ELF-1 (cell line): ENCODE results near the gene ZNF608.
A peak's percentile ranks its signal among the peaks of the same experiment; 100 is the strongest.

Experiments
- DNase-seq: peaks from one replicate; pipeline ENCODE4 v3.0.0-alpha.2; 2016; ENCODE audit warnings: low read depth, low spot score

Gene ZNF608

DNA sequence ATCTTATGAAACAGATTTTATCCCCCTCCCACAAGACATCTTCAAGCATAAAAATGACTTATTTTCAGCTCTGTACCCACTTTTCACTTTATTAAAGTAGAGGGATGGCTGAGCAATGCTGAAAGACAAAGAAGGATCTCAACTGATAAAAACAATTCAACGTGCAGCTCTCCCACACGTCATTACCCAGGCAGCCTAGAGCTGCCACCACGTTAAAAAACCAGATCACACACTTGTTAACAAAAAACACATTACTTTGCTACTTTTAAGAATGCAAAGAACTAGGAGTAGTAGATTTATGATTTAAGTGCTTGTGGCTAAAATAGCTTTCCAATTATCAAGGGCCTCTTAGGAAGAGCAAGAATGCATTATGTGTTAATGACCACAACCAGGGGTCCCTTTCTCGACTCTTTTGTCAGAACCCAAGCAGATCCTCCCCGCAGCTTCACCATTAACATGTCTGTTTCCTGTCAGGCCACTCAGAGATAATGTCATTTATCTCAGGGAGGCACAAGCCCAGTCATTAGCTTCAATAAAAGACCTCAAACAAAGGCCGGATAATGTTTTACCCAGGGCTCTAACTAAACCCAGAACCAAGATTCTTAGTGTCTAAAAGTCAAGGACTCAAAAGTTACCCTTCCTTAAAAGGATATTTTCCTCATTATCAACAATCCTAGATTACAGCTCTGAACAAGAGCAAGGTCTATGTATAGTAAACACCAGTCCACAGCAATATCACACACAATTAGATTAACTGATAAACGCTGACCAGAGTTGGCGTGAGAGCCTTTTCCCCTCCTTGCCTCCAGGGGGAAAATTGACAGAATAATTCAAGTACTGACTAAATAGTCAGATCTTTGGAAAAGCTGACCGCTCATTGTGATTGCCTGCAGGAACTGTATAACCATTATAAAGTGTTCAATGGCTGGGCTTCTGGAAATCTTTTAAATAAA lies 7.5 kb downstream of the ZNF608 start:
- peak; percentile 94 for DNase-seq

DNA sequence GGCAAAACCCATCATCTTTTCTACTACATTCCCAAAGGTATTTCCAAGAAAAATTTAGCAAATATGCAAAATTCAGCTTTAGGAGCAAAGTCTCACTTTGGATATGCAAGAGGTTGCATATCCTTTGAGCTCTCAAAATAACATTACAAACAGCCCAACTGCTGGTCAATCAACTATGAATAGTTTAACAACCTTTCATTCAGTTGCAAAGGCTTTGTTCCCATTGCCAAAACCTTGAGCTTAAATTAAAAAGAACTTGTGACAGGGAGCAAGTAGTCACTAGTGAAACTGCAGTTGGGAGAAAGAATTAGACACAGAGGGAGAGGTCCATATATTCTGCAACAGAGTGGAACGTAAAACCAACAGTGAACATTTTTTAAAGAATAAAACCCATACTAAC lies 8.8 kb downstream of the ZNF608 start:
- DNase-seq = no peak

- DNase-seq = no peak
Measured at GRCh38 chr5:124736805-124737188, 9.6 kb downstream of the ZNF608 start.

DNA sequence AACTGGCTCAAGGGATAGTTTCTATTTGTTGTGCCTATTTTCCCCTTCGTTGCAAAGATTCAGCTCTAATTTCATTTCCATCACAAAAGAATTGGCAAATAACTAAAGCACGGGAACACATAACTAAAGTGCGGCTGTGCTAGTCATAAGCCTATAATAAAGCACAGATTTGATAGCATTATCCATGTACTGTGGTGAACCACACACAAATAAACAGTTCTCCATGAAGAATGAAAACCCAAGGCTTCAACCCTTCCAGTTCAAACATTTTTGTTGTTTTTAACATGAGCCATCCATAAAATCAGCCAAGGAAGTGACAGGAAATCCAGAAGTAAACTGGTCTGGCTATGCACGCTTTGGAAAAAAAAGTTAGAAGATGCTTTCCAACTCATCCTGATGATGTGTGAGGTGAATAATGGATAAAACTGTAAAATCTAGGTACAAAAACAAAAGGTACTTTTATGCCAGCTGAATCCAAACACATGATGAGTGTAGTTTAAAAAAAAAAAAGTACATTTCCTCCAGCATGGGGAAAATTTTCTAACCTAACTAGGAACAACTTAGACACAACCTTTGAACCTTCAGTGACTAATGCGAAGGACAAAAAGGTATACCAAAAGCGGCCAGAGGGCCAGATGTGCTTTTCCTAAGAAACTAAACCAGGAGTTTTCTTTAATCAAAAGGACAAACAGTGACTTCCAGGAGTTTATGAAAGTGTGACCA lies 10.2 kb downstream of the ZNF608 start:
- no peak for DNase-seq

- DNase-seq = peak; percentile 94
Measured at GRCh38 chr5:124735169-124735858, 11.1 kb downstream of the ZNF608 start.

- no peak for DNase-seq
Measured at GRCh38 chr5:124734574-124735168, 11.8 kb downstream of the ZNF608 start.

DNA sequence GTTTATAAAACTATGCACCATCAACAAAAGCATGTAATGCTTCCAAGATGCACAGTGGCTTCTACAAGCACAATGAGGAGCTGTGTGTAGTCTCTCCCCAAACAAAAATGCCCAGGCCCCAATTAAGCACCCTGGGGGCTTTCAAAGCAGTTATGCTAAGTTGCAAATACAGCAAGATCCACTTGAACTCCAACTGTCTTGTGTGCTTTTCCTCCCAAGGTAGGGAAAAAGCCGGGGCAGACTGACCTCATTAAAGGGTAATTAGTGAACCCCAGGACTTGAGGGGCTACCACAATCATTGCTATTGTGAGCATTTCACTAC lies 13.1 kb downstream of the ZNF608 start:
- DNase-seq = no peak

GRCh38 chr5:124732428-124733328 lies 13.8 kb downstream of the ZNF608 start:
- no peak for DNase-seq

DNA sequence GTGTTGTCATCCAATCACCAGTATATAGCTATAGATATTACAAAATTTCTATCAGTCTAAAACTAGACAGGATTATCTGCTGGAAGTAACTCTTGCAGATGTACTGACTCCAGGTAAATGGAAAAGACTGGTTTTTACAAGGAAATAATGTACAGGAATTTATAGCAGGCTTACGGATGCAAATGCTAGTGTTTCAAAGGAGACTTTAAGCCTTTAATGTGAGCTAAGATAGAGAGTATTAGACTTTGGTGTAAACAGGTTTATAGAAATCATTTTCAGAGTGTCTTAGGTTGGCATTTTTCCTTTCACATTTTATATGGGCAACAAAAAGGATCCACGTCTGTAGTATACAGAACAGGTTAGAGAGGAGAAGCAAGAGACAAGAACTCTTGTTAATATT lies 16.1 kb downstream of the ZNF608 start:
- no peak for DNase-seq

GRCh38 chr5:124729720-124730359 lies 16.6 kb downstream of the ZNF608 start:
- no peak for DNase-seq

DNA sequence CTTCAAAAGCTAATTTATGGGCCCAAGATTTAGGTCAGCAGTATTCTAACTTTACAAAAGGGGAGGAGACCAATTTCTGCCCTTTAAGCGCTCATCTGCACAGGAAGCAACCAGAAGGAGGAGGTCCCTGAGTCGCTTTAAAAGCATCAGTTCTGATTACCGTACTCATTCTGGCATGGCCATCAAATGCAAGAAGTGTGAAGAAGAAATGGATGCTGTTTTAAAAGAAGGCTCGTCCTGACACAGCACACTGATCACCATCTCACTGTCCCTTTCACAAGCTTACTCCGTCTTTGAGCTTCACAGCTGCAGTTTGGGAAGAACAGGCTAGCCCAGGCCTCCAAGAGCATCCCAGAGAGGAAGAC lies 17.5 kb downstream of the ZNF608 start:
- no peak for DNase-seq

GRCh38 chr5:124728331-124728967 lies 18.0 kb downstream of the ZNF608 start:
- no peak for DNase-seq

DNA sequence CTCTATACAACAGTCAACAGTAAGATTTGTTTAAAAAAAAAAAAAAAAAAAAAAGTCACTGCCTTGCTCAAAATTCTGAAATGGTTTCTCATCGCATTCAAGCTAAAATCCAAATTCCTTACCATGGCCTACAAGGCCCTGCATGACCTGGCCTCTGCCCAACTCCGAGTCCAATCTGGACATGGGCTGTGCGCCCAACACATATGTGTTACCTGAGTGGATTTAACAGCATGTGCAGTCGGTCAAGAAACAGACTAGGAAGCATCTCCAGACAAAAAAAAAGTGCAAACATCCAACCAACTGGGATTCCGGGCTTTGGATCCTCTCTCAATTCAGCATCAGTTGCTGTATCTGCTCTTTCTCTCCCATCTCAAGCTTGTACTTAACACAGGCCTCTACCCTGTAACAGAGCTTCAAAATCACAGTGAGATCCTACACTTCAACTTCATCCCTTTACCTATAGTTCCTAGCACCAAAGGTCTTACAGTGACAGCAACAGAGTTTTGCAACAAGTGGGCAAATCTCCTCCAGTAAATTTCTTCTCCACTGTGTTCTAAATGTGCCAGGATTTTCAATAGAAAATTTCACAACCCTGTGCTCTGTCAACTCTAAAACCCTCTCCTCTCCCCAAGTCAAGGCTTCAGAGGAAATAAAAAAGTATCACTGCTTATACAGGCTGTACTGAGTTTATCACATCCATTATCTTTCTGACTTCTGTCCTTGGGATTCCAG lies 19.6 kb downstream of the ZNF608 start:
- no peak for DNase-seq

DNA sequence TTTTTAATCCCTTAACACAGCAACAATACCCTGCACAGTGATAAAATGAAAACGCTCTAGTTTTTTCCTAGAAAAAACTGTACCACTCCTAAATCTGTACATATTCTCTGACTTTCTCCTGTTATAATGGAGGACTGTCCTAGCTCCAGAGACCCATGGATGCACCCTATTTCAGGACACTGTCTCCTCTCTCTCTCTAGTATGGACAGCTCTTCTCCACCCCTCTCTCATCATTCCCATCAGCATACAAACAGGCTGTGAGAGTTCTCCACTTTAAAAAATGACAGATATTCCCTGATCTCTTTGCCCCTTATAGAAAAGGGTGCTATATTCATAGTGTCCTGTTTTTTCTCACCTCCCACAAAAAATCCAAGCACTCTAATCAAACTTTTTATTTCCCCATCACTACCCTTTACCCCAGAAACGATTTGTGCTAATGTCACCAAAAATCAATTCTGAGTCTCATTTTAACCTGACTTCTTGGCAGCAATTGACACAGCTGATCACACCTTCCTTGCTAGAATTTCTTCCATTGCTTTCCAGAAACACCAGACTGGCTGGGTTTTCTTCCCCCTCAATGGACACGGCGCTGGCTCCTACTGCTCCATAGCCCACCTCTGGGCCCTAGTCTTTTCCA lies 20.7 kb downstream of the ZNF608 start:
- no peak for DNase-seq

- DNase-seq = peak; percentile 65
Measured at GRCh38 chr5:124725040-124725434, 21.4 kb downstream of the ZNF608 start.

- no peak for DNase-seq
Measured at GRCh38 chr5:124724357-124725039, 21.9 kb downstream of the ZNF608 start.

DNA sequence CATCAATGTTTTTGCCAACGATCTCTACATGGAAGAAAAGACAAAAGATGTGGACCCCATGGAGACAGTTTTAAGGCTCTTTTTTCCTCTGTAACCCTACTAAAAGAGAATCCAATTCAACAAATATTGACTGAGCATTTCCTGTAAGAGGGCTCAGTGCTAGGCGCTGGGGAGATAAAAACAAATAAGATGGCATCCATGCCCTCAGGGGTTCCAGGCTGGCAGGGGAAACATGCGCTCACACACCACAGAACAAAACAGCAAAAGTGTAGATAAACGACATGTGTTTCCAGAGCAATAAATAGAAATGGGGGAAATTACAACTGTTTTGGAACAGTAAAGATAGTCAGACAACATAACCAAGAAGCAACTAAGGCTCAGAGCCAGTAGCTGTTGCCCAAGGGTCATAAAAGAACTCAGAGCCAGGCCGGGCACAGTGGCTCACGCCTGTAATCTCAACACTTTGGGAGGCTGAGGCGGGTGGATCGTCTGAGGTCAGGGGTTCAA lies 25.2 kb downstream of the ZNF608 start:
- DNase-seq = peak; percentile 46

DNA sequence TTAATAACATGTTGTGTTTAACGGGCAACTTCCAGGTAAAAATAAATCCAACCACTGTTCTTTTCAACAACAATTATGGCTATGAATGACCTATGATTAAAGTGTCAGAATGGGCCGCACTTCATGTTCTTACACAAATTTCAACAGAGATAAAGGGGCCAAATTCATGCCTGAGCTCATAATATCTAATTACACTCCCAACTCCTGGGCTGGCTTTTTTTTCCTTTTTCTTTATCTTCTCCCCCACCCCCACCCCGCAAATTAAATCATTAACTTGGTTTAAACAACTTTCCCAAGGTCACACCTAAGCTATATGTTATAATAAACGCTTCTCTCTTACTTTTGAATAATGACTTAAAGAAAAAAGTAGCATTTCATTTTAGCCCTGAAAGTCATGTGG lies 25.8 kb downstream of the ZNF608 start:
- DNase-seq = no peak
